LHCN-M2 (cell line): ENCODE results near the gene STEEP1. TPM values are rescaled to one million over a fixed set of nuclear protein-coding genes. Genes with fewer than 3 reads are reported as not detected.

Experiments
- DNase-seq: peaks from one replicate; pipeline ENCODE4 v3.0.0-alpha.2; 2012; ENCODE audit warnings: low read depth
- total RNA-seq: library from RNA; depleted of rRNA; stranded (reverse); fragments of >200 nt; gene quantifications from 2 replicates; pipeline ENCODE4 v1.2.3, GENCODE V29; 2014; rRNA removed

The STEEP1 gene
- total RNA-seq, 1 experiment from 2014 or later = 24.5 TPM

GRCh38 chrX:119489212-119490074, 75.8 kb downstream of the STEEP1 start:
- no peak for DNase-seq

GRCh38 chrX:119488749-119489148, 76.5 kb downstream of the STEEP1 start:
- peak; percentile 50 for DNase-seq

Other genes with a start within 250 kb of the STEEP1 start
- gene SLC25A43, start 166.1 kb downstream of the STEEP1 start, total RNA-seq = 17.0 and 17.8 TPM in 2 replicates
- 232 and 250 TPM in 2 replicates for gene SLC25A5, start 97.0 kb downstream of the STEEP1 start, total RNA-seq
- 38.5 and 42.2 TPM in 2 replicates for gene UBE2A, start 9.2 kb upstream of the STEEP1 start, total RNA-seq
- 4.6 and 7.0 TPM in 2 replicates for gene NKRF, start 41.0 kb upstream of the STEEP1 start, total RNA-seq
- gene SEPTIN6, start 127.8 kb upstream of the STEEP1 start, total RNA-seq = 14.4 and 18.6 TPM in 2 replicates
- 0.51 and 0.69 TPM in 2 replicates for gene SOWAHD, start 193.2 kb upstream of the STEEP1 start, total RNA-seq
- 3,089 and 6,376 TPM in 2 replicates for gene RPL39, start 226.2 kb upstream of the STEEP1 start, total RNA-seq